ENCODE measurements around the gene AOAH.

The AOAH gene, protein sequence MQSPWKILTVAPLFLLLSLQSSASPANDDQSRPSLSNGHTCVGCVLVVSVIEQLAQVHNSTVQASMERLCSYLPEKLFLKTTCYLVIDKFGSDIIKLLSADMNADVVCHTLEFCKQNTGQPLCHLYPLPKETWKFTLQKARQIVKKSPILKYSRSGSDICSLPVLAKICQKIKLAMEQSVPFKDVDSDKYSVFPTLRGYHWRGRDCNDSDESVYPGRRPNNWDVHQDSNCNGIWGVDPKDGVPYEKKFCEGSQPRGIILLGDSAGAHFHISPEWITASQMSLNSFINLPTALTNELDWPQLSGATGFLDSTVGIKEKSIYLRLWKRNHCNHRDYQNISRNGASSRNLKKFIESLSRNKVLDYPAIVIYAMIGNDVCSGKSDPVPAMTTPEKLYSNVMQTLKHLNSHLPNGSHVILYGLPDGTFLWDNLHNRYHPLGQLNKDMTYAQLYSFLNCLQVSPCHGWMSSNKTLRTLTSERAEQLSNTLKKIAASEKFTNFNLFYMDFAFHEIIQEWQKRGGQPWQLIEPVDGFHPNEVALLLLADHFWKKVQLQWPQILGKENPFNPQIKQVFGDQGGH

DNA sequence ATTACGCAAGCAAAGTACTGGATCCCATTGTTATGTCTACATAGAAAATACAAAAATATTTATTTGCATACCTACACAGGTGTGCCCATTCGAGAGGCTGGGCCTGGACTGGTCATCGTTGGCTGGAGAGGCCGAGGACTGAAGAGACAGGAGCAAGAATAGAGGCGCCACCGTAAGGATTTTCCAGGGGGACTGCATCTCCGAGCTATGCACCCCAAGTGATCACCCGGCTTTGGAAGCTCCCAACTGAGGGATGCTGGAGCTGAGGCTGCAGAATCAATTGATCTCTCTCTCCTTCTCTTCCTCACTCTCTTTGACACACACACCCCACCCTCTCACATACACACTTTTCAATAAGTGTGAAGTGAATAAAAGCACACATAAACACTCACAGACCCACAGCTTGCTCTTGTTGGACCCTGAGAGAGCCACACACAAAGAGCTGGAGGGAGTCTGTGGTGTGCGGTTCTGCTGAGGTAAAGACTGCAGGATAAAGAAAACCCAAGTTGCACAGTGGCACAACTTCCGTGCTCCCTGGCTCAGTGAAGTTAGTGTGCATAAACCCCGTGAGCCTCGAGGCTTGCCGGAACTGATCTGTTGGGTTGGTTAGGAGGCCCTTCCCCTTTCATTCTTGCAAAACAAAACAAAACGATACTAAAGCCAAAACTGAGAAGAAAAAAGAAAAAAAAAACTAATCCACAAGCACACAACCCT is at the start of gene AOAH:
Gene AOAH (minus strand): TSS at position 544 of the 714 bp plus-strand sequence. CDS start 346 bp downstream, at position 198.
- no peak for DNase-seq (ENCODE audit: low read depth)
- no peak within 1 kb of the TSS for H3K4me3 ChIP-seq (ENCODE audit: low read depth, low read length)
- TF ChIP-seq, protein P1, sequence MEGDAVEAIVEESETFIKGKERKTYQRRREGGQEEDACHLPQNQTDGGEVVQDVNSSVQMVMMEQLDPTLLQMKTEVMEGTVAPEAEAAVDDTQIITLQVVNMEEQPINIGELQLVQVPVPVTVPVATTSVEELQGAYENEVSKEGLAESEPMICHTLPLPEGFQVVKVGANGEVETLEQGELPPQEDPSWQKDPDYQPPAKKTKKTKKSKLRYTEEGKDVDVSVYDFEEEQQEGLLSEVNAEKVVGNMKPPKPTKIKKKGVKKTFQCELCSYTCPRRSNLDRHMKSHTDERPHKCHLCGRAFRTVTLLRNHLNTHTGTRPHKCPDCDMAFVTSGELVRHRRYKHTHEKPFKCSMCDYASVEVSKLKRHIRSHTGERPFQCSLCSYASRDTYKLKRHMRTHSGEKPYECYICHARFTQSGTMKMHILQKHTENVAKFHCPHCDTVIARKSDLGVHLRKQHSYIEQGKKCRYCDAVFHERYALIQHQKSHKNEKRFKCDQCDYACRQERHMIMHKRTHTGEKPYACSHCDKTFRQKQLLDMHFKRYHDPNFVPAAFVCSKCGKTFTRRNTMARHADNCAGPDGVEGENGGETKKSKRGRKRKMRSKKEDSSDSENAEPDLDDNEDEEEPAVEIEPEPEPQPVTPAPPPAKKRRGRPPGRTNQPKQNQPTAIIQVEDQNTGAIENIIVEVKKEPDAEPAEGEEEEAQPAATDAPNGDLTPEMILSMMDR (IDR thresholded peaks at IDR 0.05; ENCODE audit: control insufficient read depth, extremely low read depth, insufficient read depth) = no peak

DNA sequence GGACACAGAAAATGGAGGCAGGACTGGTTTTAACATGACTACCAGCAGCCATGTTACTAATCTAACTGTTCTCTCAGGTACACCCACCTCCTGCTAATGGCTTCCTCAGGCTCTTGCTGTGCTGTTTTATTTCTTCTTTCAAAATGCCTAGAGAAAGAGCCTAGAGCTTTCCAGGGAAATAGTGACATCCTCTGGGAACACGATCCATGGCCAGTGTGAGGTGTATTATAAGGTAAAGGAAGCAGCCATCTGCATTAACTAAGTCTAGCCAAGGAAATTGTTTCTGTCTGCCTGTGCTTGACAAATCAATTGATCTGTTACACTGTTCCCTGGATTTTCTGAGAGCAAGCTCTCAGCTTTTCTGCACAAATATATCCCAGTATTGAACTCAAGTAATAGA is 42.2 kb upstream of the AOAH start:
- TF ChIP-seq, protein P1 (IDR thresholded peaks at IDR 0.05; ENCODE audit: control insufficient read depth, extremely low read depth, insufficient read depth) = no peak
- no peak for DNase-seq (ENCODE audit: low read depth)
- no peak overlapping the region for H3K4me3 ChIP-seq (ENCODE audit: low read depth, low read length)

DNA sequence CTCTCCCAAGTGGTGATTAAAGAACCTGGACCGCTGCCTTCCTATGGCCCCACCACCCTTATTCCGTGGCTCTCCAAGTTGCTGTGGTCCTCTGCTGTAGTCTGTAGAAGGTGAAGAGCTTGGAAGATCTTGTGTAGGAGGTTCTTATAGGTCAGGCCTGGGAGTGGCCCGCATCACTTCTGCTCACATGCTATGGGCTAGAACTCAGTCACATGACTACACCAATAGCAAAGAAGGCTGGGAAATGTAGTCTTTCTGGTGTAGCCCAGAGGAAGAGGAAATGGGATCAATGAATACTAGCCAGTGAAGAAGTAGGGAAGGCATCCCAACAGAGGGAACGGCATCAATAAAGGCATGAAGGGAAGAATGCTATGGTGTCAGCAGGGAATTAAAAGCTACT is 41.3 kb upstream of the AOAH start:
- no peak overlapping the region for H3K4me3 ChIP-seq (ENCODE audit: low read depth, low read length)
- TF ChIP-seq, protein P1 (IDR thresholded peaks at IDR 0.05; ENCODE audit: control insufficient read depth, extremely low read depth, insufficient read depth) = no peak
- DNase-seq (ENCODE audit: low read depth) = peak; percentile 11

DNA sequence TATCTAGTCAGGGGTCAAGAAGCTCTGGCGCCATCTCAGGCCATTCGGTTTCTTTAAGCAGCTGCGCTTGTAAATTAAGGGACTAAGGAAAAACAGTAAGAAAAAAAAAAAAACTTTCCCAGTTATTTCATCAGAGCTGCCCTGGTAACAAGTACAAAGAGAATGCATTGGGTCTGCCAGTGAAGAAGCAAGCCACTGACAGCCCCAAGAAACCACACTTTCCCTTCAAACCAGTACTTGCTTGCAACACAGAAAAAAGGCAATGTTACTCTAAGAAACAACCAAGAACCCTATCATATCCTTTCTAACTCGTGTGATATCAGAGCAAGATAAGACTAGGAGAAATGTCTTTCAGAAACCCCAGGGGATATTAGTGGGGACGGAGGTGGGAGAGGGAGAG is 40.6 kb upstream of the AOAH start:
- TF ChIP-seq, protein P1 (IDR thresholded peaks at IDR 0.05; ENCODE audit: control insufficient read depth, extremely low read depth, insufficient read depth) = no peak
- DNase-seq (ENCODE audit: low read depth) = no peak
- no peak overlapping the region for H3K4me3 ChIP-seq (ENCODE audit: low read depth, low read length)

DNA sequence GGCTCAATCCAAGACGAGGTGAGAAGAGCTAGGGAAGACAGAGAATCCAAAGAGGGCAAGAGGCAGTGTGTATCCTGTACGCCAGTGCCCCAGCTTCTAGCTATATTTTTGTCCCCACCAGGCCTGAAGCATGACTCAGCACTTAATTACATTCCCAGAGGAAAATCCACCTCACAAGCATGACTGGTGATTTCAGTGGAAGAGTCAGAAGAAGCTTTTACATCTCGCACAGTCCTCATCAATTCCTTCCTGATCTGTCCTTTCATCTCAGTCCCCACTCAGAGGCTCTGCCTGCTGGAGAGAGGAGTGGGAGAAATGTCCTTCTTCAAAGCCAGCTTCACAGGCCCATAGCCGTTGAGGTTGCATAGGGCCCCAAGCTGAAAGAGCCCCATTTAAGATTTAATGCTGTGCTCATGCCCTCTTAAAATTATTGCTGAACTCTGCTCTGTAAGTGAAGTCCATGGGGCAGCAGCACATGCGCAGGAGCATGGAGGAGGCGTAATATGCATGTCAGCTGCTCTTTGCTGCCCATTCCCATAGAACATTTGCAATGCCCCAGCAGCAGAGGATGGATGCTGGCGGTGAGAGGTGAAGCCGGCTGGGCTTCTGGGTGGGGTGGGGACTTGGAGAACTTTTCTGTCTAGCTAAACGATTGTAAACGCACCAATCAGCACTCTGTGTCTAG is 39.0 kb upstream of the AOAH start:
- DNase-seq (ENCODE audit: low read depth) = no peak
- TF ChIP-seq, protein P1 (IDR thresholded peaks at IDR 0.05; ENCODE audit: control insufficient read depth, extremely low read depth, insufficient read depth) = no peak
- H3K4me3 ChIP-seq (ENCODE audit: low read depth, low read length) = no peak overlapping the region

DNA sequence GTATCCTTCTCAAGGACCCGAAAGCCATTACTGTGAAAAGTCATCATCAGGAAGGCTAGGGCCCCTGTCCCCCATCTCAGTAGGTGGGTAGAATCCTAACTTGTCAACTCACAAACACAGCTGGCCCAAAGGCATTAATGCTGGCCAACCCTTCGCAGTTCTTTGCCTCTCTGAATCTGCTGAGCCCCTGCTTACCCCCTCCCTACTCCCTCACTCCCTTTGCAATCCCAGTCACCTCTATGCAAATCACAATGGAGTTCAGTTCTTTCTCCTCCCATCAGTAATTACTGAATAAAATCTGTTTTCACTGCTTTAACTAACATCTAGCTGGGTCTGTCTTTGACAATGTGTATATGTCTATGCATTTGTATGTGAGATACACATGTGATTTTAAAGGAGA is 38.1 kb upstream of the AOAH start:
- TF ChIP-seq, protein P1 (IDR thresholded peaks at IDR 0.05; ENCODE audit: control insufficient read depth, extremely low read depth, insufficient read depth) = no peak
- no peak overlapping the region for H3K4me3 ChIP-seq (ENCODE audit: low read depth, low read length)
- DNase-seq (ENCODE audit: low read depth) = no peak
